VCaP (cell line): Measurements from ENCODE around the gene FBXO38.

Experiments
- H3K27ac ChIP-seq: fragments of 450-650 bp; 2 replicates; pipeline ENCODE4 v1.5.1; 2017
- CTCF ChIP-seq: fragments of 450-650 bp; conservative IDR thresholded peaks from 2 replicates; pipeline ENCODE4 v1.5.1; 2017; ENCODE audit warnings: mild to moderate bottlenecking, moderate library complexity

Gene FBXO38

DNA sequence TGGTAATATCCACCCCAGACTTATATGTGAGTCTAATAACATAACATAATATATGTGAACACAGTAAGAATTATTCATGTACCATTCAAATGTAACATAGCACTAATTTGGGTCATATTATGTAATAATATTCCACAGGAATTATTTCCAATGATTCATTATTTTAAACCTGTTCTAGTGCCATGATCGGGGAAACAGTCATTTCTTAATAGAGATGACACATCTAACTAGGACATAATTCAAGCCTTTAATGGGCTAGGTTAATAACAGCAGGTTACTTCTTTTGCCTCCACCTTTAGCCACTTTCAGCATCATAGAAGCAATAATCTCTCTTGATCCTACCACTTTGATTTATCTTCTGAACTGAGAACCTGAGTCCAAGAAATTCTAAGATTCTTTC lies 36.1 kb upstream of the FBXO38 start:
- TF ChIP-seq CTCF, result no peak
- no peak overlapping the region for H3K27ac ChIP-seq

GRCh38 chr5:148352696-148353095 lies 31.1 kb upstream of the FBXO38 start:
- H3K27ac ChIP-seq, result no peak overlapping the region
- TF ChIP-seq CTCF, result no peak

DNA sequence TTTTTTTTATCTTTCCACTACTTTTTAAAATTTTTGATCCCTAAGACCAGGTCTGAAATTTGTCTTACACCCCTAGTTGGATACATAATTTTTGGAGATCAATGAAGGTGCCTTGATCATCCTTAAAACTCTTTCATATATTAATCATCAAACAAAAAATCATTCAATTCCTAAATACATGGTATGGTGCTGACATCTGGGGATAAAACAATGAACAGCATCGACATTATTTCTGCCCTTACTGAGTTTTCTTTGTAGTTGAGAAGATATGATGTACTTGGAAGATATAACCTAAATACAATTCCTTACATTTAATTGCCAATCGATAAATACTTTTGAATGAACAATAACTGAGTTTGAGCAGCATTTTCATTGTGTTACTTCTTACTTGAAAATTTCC lies 30.1 kb upstream of the FBXO38 start:
- no peak overlapping the region for H3K27ac ChIP-seq
- peak; percentile 26; the same call in 1 of the 2 replicates for TF ChIP-seq CTCF

DNA sequence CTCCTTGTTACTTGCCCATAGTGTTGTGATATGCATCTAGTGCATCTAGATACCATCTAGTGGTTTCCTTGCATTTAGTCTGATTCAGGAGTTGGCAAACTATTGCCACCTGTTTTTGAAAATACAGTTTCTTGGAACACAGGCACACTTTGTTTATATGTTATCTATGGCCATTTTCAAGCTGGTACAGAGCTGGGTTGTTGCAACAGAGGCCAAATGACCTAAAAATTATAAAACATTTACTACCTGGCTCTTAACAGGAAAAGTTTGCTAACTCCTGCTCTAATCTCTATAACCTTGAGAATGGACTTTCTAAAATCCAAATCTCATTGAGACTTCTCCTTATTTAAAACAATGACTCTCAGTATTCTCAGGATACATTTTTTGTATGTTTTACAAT lies 19.4 kb upstream of the FBXO38 start:
- no peak overlapping the region for H3K27ac ChIP-seq
- TF ChIP-seq CTCF, result no peak

- TF ChIP-seq CTCF, result no peak
- H3K27ac ChIP-seq, result no peak overlapping the region
These were observed 15.5 kb upstream of the FBXO38 start for GRCh38 chr5:148368299-148368698.

GRCh38 chr5:148372166-148372725 lies 11.5 kb upstream of the FBXO38 start:
- no peak overlapping the region for H3K27ac ChIP-seq
- no peak for TF ChIP-seq CTCF

DNA sequence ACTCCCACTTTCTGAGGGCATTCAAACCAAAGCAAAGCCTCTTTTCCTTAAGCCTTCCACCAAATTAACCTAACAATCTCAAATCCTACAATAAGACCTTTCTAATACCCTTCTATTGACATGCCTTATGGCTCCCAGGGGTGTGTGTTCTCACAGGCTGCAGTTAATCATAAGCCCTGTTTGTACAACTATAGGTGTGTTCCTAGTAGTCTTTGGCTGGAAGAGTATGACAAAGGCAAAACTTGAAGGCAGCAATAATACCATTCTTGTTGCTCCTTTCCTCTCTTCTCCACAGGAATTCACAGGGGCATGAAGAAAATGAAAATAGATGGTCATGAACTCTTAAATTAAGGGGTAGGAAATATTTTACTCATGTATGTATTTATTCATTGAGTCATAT lies 10.9 kb upstream of the FBXO38 start:
- no peak for TF ChIP-seq CTCF
- no peak overlapping the region for H3K27ac ChIP-seq
